MCF 10A (cell line): ENCODE data around the gene CASTOR1. TPM values are rescaled to one million over a fixed set of nuclear protein-coding genes. Genes with fewer than 3 reads are reported as not detected.

Source experiments
- BruUV-seq: library from RNA; stranded (reverse); fragments of 400-500 nt; replicated peaks from 2 replicates; lab custom pipeline; 2021; lab: Mats Ljungman, UMichigan
- CTCF ChIA-PET: fragments of 300-600 bp; sonication (Branson Sonifier 250); formaldehyde crosslinking; extraction: SDS; loops from one replicate; lab custom pipeline; 2021; ENCODE audit warnings: antibody characterized with exemption, inconsistent platforms; lab: Yijun Ruan, JAX
- POLR2A ChIA-PET: fragments of 300-600, 350-650 bp; sonication (Branson Sonifier 250); formaldehyde crosslinking; extraction: SDS; loops from one replicate; lab custom pipeline; 2020; ENCODE audit warnings: antibody characterized with exemption, inconsistent platforms; lab: Yijun Ruan, JAX
- DNase-seq: peaks from one replicate; pipeline ENCODE4 v3.0.0-alpha.2; 2018; ENCODE audit not compliant: unreplicated experiment
- H3K27ac Mint-ChIP-seq: one replicate; pipeline ENCODE4 v1.8.0; 2022; ENCODE audit warnings: mild to moderate bottlenecking, low read depth, mixed read lengths; ENCODE audit not compliant: unreplicated experiment
- H3K27me3 Mint-ChIP-seq: one replicate; pipeline ENCODE4 v1.8.0; 2022; ENCODE audit warnings: mixed read lengths; ENCODE audit not compliant: insufficient read depth, unreplicated experiment
- H3K36me3 Mint-ChIP-seq: one replicate; pipeline ENCODE4 v1.8.0; 2022; ENCODE audit warnings: mild to moderate bottlenecking, moderate library complexity, mixed read lengths; ENCODE audit not compliant: insufficient read depth, unreplicated experiment
- H3K4me1 Mint-ChIP-seq: one replicate; pipeline ENCODE4 v1.8.0; 2022; ENCODE audit warnings: mixed read lengths; ENCODE audit not compliant: insufficient read depth, unreplicated experiment
- H3K4me3 Mint-ChIP-seq: one replicate; pipeline ENCODE4 v1.8.0; 2022; ENCODE audit warnings: mild to moderate bottlenecking, moderate library complexity, mixed read lengths; ENCODE audit not compliant: unreplicated experiment
- H3K9me3 Mint-ChIP-seq: one replicate; pipeline ENCODE4 v1.8.0; 2022; ENCODE audit warnings: mixed read lengths; ENCODE audit not compliant: unreplicated experiment
- CTCF ChIP-seq: fragments of 200-600 bp; IDR thresholded peaks from one replicate; pipeline ENCODE4 v1.8.0; 2022; ENCODE audit warnings: antibody characterized with exemption, mild to moderate bottlenecking; ENCODE audit not compliant: unreplicated experiment
- intact Hi-C: fragments of 100-400 bp; cut with micrococcal nuclease; formaldehyde crosslinking; loops from 2 replicates; pipeline ENCODE4 v1.14.1; 2022
- total RNA-seq: library from RNA; stranded (reverse); gene quantifications from 2 replicates; pipeline ENCODE4 v1.2.3, GENCODE V29; 2022

CASTOR1 gene
- total RNA-seq, 1 experiment from 2014 or later = 1.2 TPM

GRCh38 chr22:30313527-30314363 lies 24.4 kb upstream of the CASTOR1 start:
- H3K36me3 Mint-ChIP-seq = peaks cover 4% of the 10 kb centered on the region
- peaks cover 49% of the 10 kb centered on the region for H3K4me1 Mint-ChIP-seq

GRCh38 chr22:30312053-30312452 lies 22.7 kb upstream of the CASTOR1 start:
- H3K4me3 Mint-ChIP-seq = peak overlapping the region; percentile 4
- no peaks in the 10 kb centered on the region for H3K9me3 Mint-ChIP-seq
- intact Hi-C loops = no loop called here
- peak overlapping the region; percentile 63 for H3K27ac Mint-ChIP-seq
- TF ChIP-seq CTCF = no peak
- POLR2A ChIA-PET = interaction anchor here (0.6 to 6.4 kb wide), 11 partner anchors 9 to 868 kb away, joined by 3 to 47 read pairs (median 6); partner anchors contain the start of genes CASTOR1, CCDC157, SF3A1 and TBC1D10A
- no peaks in the 10 kb centered on the region for H3K36me3 Mint-ChIP-seq
- peaks cover 47% of the 10 kb centered on the region for H3K4me1 Mint-ChIP-seq
- peak; percentile 89 for DNase-seq
- CTCF ChIA-PET = interaction anchor here (0.5 to 4.7 kb wide), 4 partner anchors 16 to 916 kb away, joined by 3 to 26 read pairs (median 3); partner anchors contain the start of gene CASTOR1
- no peaks in the 10 kb centered on the region for H3K27me3 Mint-ChIP-seq
- no TSS peak for BruUV-seq

More at GRCh38 chr22:30313527-30314363, 24.4 kb upstream of the CASTOR1 start:
- no peak overlapping the region for H3K27ac Mint-ChIP-seq
- POLR2A ChIA-PET = interaction anchor here (4.5 to 6.4 kb wide), 3 partner anchors 10 to 24 kb away, joined by 31 to 47 read pairs (median 36); partner anchors contain the start of genes CASTOR1 and TBC1D10A
- no TSS peak for BruUV-seq
- CTCF ChIA-PET = interaction anchor here (0.7 to 4.7 kb wide), 4 partner anchors 26 to 120 kb away, joined by 3 to 26 read pairs (median 3); partner anchors contain the start of genes CASTOR1, CCDC157 and SF3A1
- intact Hi-C loops = no loop called here
- H3K9me3 Mint-ChIP-seq = no peaks in the 10 kb centered on the region
- H3K4me3 Mint-ChIP-seq = no peak overlapping the region
- no peak for TF ChIP-seq CTCF
- H3K27me3 Mint-ChIP-seq = no peaks in the 10 kb centered on the region
- DNase-seq = no peak

GRCh38 chr22:30310881-30311771 lies 21.8 kb upstream of the CASTOR1 start:
- no TSS peak for BruUV-seq
- Mint-ChIP-seq H3K36me3 (no peaks in the 10 kb centered on the region), H3K9me3 (no peaks in the 10 kb centered on the region), H3K4me3 (peak overlapping the region; percentile 4), H3K27ac (peak overlapping the region; percentile 63), H3K27me3 (no peaks in the 10 kb centered on the region), H3K4me1 (peaks cover 47% of the 10 kb centered on the region)
- DNase-seq = peak; percentile 89
- intact Hi-C loops = no loop called here
- POLR2A ChIA-PET = interaction anchor here (0.6 to 6.4 kb wide), 13 partner anchors 8 to 869 kb away, joined by 3 to 47 read pairs (median 6); partner anchors contain the start of genes CASTOR1, CCDC157, SF3A1 and TBC1D10A
- CTCF ChIA-PET = interaction anchor here (0.5 to 4.7 kb wide), 3 partner anchors 24 to 203 kb away, joined by 3 to 26 read pairs (median 4); partner anchors contain the start of gene CASTOR1
- no peak for TF ChIP-seq CTCF
